ENCODE results near the gene SIAH1. TPM values are rescaled to one million over a fixed set of nuclear protein-coding genes. Genes with fewer than 3 reads are reported as not detected.
A peak's percentile ranks its signal among the peaks of the same experiment; 100 is the strongest.

The SIAH1 gene, protein sequence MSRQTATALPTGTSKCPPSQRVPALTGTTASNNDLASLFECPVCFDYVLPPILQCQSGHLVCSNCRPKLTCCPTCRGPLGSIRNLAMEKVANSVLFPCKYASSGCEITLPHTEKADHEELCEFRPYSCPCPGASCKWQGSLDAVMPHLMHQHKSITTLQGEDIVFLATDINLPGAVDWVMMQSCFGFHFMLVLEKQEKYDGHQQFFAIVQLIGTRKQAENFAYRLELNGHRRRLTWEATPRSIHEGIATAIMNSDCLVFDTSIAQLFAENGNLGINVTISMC
- total RNA-seq (10 to 100 TPM; 16.2 to 26.0 (median 18.6) TPM), polyA plus RNA-seq (10 to 100 TPM; 10.4 to 19.0 (median 16.2) TPM)
- long read RNA-seq, donor 1, transcript SIAH1-203 (2 exons, 2,147 nt) = major isoform, 27 of 28 reads
- long read RNA-seq, donor 1, partial matches to known transcripts = 0 of 28 reads
- long read RNA-seq, donor 1, other reads (novel, unspliced or antisense) = 1 of 28 reads
- long read RNA-seq, donor 2, transcript SIAH1-203 (2 exons, 2,147 nt) = major isoform, 48 of 54 reads
- long read RNA-seq, donor 2, partial matches to known transcripts = 0 of 54 reads
- long read RNA-seq, donor 2, other reads (novel, unspliced or antisense) = 4 of 54 reads

DNA sequence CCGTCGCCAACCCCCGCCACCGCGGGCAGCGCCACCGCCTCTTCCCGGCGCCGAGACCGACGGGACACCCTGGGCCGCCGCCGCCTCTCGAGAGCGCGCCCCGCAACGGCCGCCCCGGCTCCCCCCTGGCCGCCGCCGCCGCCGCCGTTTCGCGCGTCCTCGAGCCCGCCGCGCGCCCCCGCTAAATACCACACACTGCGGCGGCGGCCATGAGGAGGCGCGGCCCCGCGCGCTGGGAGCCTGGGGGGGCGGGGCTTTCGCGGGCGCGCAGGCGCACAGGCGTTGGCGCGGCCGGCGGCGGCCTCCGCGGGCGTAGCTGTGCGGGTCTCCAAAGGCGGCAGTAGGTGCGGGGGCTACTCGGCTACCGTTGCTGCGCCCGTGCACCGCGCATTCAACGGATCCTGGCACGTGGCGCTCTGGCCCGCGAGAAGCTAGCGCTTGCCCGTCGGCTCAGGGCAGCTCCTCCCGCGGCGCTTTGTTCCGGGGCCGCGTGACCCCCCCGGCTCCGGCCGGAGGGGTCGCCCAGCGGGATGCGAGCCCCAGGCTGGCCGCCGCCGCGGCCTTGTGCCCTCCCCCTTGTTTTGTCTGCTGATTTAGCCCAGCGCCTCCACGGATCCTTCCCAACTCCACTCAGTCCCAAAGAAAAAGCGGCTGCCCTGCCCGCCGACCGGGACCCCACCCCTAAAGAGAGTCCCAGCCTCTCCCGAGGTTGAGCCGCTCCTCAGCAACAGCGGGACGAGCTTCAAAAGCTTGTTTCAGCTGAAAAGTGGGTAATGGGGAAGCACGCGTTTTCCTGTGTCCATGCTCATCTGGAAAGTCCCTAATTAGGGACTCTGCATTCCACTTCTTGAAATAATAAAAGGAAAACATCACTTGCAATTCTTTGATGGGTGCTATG, at the start of gene SIAH1:
SIAH1 (minus strand) TSS at position 161 of the 898 bp plus-strand sequence. CDS start 22,985 bp downstream, outside the sequence.
- TF ChIP-seq, protein P1, sequence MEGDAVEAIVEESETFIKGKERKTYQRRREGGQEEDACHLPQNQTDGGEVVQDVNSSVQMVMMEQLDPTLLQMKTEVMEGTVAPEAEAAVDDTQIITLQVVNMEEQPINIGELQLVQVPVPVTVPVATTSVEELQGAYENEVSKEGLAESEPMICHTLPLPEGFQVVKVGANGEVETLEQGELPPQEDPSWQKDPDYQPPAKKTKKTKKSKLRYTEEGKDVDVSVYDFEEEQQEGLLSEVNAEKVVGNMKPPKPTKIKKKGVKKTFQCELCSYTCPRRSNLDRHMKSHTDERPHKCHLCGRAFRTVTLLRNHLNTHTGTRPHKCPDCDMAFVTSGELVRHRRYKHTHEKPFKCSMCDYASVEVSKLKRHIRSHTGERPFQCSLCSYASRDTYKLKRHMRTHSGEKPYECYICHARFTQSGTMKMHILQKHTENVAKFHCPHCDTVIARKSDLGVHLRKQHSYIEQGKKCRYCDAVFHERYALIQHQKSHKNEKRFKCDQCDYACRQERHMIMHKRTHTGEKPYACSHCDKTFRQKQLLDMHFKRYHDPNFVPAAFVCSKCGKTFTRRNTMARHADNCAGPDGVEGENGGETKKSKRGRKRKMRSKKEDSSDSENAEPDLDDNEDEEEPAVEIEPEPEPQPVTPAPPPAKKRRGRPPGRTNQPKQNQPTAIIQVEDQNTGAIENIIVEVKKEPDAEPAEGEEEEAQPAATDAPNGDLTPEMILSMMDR (IDR thresholded peaks at IDR 0.05) = no peak

DNA sequence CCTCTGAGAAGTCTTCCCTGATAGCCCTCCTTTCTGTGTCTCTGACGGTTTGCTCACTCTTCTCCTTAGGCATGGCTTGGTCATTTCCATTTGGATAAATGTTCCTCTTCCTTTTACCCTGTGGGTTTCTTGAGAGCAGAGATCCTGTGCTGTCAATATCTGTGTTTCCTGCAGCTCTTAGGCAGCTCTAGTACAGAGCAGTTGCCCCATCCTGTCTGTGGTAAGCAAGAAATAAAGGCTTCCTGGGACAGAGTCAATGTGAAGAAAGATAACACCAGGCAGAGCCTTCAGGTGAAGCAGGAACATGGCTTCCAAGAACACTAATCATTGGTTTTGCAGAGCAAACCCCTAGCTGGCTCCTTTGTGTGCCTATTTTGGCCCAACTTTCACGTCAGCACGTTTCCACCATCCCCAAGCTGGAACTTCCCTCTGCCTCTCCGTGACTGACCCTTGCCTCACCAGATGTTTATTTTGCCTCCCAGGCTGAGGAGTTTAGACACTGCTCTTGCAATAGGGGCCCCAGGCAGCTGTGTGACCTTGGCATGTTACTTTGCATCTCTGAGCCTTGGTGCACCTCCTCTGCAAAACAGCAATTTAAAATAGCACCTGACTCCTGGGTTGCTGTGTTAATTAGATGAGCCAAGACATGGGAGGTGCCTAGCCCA, 49.6 kb upstream of the SIAH1 start:
- DNase-seq (no peak), ATAC-seq (no peak)
- H3K4me1 ChIP-seq = no peaks in the 10 kb centered on the region
- H3K27me3 ChIP-seq (ENCODE audit: insufficient read depth in 3 of 3, low read length in 2 of 3) = no peaks in the 10 kb centered on the region
- no peak overlapping the region for H3K27ac ChIP-seq
- TF ChIP-seq, protein P1 (IDR thresholded peaks at IDR 0.05) = no peak
- no peak overlapping the region for H3K4me3 ChIP-seq
- intact Hi-C loops (cut with DNase I) = no loop called here
- no peaks in the 10 kb centered on the region for H3K9me3 ChIP-seq
- no peaks in the 10 kb centered on the region for H3K36me3 ChIP-seq (ENCODE audit: insufficient read depth in 1 of 2, low read depth in 1 of 2)
- 43 to 46% (median 45%) methylated on average over 4 of the region's 4 CpGs for WGBS, 3 donors

More for the DNA sequence above, at the start of gene SIAH1:
- 0 to 1% (median 1%) methylated on average over 34 to 105 of the region's 105 CpGs for WGBS, 3 donors
- peak; percentile 88 to 92 for DNase-seq
- ATAC-seq = peak; percentile 88 to 91 (median 89)
- Histone ChIP-seq H3K36me3 (ENCODE audit: insufficient read depth in 1 of 2, low read depth in 1 of 2) (no peaks in the 10 kb centered on the region), H3K9me3 (no peaks in the 10 kb centered on the region), H3K27ac (peak within 1 kb of the TSS; percentile 100), H3K4me3 (peak within 1 kb of the TSS; percentile 74), H3K27me3 (ENCODE audit: insufficient read depth in 3 of 3, low read length in 2 of 3) (no peaks in the 10 kb centered on the region), H3K4me1 (peaks cover 38% of the 10 kb centered on the region)
- intact Hi-C loops (cut with DNase I) = loop anchor here in 1 of 2 donors (5.0 kb wide), 1 partner anchor 67 kb away; no protein-coding TSS in a partner anchor

DNA sequence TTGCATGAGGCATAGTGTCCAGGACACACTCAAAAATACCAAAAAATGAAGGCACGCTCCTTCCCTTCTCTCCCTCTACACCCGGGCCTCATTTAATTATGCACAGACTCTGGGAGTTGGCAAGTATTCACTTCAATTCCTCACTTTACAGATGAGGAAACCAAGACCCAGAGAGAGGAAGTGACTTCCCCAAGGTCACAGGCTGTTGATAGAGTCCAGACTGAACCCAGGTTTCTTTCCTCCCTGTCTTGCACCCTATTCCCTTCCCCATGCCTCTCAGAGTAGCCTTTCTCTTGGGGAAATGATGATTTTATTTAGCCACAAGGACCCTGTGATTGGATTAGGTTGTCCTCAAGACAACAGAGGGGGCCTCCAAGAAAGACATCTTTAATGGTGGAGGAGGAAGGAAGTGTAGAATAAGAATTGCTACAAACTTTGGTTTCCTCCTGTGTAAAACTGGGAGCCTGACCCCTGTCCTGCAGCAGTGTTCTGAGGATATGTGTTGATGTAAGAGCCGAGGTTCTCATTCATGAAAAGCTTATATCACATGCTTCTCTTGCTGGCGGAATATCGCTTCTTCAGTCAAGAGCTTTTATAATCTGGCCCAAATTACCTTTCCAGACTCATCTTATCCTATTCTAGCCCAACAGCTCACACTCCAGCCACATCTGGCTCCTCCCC, 48.8 kb upstream of the SIAH1 start:
- no peak for ATAC-seq
- Histone ChIP-seq H3K4me1 (no peaks in the 10 kb centered on the region), H3K9me3 (no peaks in the 10 kb centered on the region), H3K27ac (no peak overlapping the region), H3K4me3 (no peak overlapping the region), H3K36me3 (ENCODE audit: insufficient read depth in 1 of 2, low read depth in 1 of 2) (no peaks in the 10 kb centered on the region), H3K27me3 (ENCODE audit: insufficient read depth in 3 of 3, low read length in 2 of 3) (no peaks in the 10 kb centered on the region)
- TF ChIP-seq, protein P1 (IDR thresholded peaks at IDR 0.05) = no peak
- 75 to 84% (median 81%) methylated on average over 5 of the region's 5 CpGs for whole genome bisulfite sequencing, 3 donors
- no peak for DNase-seq
- intact Hi-C loops (cut with DNase I) = no loop called here

All from psoas muscle (tissue), 8 donors.